ENCODE results near the gene RGSL1. TPM values are rescaled to one million over a fixed set of nuclear protein-coding genes. Genes with fewer than 3 reads are reported as not detected.
A peak's percentile ranks its signal among the peaks of the same experiment; 100 is the strongest.

Gene RGSL1
- polyA plus RNA-seq, 1 donor = not detected

DNA sequence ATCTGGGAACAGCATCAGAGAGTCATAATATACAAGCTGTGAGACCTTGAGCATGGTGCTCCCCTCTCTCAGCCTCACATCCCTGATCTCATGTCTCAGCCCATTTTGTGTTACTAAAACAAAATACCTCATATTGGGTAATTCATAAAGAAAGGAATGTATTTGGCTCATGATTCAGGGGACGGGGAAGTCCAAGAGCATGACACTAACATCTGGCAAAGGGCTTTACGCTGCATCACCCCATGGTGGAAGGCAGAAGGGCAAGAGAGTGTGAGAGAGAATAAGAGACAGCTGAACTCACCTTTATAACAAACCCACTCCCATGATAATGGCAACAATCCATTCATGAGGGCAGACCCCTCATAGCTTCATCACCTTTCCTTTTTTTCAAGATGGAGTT is 102.6 kb downstream of the RGSL1 start:
- DNase-seq = no peak

DNA sequence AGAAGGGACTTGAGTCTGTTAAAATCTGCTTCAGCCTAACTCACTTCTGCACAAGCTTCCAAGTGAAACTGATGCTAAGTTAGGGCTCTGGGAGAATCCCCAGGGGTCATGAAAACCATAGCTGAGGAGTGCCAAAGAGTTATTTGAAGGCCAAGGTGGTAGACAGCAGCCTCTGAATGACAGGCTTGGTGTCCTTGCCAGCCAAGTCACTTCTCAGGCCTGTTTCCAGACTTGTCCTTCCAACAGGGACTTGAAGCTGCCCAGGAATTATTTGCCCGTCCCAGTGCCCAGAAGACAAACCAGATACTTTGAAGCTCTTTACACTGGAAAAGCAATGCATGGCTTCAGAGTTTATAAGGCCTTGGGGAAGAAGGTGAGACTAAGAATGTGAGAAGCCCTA is 105.5 kb downstream of the RGSL1 start:
- no peak for DNase-seq

DNA sequence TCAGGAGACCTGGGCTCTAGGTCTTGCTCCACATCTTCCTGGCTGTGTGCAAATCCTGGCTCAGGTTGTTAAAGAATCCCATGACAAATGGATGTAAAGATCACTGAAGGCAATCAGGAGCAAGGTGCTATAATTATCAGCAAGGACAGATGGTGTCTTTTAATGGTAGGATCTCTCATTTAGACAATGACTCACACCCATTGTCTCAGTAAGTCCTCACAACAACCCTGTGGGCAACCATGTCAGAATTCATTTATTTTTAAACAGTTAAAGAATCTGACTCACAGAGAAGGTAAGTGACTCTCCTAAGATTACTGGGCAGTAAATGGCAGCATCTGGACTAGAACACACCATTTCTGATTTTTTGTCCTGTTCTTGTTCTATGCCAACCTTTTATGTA is 106.3 kb downstream of the RGSL1 start:
- DNase-seq = no peak

DNA sequence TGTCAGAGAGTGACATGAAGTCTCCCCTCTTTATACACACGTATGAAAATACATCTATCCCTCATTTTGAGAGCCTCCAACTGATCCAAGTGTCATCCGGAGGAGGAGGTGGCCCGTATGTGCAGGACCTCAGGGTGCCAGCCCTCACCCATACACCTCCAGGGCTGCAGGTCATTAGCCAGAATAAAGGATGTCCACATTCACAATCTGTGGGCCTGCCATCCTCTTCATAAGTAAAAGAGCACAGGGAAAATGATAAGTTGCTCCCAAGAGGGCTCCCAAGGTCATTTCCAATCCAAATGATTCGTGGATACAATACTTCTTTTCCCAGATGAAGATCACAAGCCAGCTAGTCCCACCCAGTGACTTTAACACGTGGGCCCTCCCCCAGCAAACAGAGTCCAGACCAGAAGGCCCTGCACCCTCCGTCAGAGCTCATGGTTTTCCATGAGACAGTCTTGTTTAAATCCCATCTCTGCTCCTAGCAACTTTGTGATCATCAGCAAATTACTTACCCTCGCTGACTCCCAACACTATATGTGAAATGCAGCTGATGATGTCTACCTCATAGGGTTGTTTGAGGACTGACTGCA is 110.5 kb downstream of the RGSL1 start:
- no peak for DNase-seq

DNA sequence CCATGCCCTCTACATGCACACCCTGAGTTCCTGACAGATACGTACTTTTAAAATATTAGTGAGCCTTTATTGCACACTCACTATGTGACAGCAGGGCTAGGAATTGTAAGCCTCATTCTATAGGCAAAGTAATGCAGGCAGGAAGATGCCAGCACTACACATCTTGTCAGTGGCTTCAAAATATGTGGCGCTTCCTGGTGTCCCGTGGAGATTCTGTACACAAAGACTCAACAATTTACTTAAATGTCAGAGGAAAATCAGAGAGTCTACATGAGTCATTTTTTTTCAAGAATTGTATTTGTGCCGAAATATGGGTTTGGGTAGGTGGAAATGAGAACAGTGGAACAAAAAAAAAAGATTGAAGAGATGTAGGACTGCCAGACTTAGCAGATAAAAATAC is 111.5 kb downstream of the RGSL1 start:
- no peak for DNase-seq

DNA sequence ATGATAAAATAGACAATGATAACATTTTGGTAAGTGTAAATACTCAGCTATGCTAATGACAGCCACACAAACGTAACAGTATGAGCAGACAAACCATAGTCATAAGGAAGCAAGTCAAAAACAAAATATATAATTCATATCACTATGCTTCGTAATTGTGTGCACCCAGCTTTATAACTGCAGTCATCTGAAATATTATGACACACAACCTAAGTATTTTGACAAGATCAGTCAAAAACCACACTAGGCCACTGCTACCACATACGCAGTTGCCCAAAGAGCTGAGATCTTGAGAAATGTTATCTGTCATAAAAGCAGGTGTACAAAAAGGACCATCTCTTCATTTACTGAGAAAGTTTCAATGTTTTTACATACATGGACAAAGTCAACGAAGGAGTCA is 113.1 kb downstream of the RGSL1 start:
- no peak for DNase-seq

DNA sequence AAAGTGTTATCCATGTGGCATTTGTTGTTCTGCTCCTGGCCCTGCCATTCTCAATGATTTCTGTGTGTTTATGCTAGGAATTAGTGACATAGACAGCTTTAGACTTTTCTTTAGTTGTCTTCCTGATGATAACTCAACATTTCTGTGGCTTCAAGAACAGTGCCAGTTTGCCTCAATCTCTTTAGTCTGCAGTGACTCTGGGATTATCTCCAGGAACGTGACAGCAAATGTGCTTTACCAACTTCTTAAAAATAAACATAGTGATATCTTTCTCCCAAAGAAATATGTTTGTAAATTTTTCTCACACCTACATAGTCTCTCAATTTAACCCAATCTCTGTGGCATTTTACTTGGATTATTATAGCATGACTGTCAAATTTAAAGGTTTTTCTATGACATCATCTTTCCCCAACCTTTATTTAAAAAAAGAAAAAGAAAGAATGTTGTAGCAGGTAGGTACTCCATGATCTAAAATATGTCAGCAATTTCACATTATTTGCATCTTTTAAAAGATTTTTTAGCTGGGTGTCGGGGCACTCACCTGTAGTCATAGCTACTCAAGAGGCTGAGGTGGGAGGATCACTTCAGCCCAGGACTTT is 114.6 kb downstream of the RGSL1 start:
- no peak for DNase-seq

DNA sequence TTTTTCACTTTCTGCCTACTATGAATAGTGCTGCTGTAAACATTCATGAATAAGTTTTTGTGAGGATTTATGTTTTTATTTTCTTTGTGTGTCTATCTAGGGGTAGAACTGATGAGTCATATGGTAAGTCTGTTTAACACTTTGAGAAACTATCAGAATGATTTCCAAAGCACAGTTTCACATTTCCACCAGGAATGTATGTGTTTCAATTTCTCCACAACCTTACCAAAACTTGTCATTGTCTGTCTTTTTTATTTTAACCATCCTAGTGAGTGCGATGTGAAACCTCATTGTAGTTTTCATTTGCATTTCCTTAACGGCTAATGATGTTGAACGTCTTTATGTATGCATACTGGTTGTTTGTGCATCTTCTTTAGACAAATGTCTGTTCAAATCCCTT is 115.6 kb downstream of the RGSL1 start:
- no peak for DNase-seq

DNA sequence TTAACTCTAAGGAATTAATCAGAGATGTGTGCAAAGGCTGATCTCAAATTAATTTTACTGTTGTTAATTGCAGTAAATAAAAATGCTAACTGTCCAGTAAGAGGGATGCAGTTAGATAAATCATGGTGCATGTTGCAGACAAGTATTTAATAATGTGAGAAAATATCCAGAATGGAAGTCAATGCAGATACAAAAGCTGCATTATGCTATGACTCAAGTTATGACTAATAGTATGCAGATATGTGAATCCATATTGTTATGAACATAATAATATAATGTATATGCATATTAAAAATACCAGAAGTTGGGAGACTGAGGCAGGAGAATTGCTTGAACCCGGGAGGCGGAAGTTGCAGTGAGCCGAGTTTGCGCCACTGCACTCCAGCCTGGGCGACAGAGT is 117.7 kb downstream of the RGSL1 start:
- DNase-seq = no peak

DNA sequence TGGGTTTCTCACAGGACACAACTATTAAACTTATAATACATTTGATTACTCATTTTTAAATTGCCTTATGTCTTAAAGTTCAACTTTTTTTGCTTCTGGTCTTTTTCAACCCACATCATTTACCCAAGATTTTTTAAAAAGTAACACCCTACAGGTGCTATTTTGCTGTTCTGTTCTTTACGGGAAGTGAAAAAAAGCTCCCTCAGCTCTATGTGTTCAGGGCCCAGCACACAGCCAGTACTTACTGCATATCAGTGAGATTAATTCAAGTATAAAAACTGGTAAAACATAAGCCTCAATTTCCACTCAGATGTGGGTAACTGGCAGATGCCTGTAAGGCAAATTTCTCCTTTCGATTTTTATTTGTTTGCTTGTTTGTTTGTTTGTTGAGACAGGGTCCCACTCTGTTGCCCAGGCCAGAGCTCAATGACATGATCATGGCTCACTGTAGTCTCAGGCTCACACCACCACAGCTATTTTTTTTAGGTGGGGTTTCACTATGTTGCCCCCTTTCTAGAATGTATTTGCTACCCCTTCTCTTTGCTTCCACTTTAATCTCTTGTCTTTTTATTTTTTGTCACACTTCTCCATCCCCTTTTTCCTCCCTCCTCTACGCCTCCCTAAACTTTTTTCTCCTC is 118.8 kb downstream of the RGSL1 start:
- no peak for DNase-seq

DNA sequence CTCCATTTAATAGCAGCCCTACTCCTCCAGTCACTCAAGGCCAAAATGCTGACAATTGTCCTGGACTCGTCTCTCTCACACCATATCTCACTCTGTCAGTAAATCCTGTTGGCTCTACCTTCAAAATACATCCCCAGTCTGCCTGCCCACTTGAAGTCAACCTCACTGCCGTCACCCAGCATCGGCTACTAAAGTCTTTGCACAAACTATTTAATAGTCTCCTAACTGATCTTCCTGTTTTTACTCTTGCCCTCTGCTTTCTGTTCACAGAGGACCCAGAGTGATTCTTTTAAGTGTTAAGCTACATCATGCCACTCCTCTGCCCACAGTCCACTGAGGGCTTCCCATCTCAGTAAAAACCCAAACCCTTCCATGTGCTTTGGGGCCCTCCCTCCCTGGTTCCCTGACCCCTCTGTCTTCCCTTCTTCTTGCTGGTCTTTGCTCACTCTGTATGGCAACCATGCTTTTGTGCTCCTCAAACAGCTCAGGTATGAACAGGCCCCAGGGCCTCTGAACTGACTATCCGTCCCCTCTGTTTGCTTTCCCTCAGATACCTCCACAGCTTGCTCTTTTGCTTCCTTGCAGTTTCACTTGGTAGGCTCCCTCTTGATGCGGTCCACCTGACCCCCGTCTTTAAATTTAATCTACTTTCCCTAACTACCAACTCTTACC is 120.1 kb downstream of the RGSL1 start:
- no peak for DNase-seq

DNA sequence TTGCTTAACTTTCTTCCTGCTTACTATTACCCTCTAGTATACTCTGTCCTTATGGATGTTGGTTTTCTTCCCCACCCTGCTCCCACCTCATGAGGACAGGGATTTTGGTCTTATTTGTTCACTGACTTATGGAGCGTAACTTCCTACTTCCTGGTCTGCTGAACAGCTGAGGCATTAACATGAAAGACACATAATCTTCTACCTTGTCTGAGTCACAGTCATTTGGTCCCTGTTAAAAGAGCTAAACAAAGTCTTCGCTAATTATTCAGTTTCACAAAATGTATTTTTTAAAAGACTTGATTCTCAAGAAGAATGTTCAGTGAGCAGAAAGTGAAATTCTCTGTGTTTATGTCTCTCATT is 120.6 kb downstream of the RGSL1 start:
- no peak for DNase-seq

DNA sequence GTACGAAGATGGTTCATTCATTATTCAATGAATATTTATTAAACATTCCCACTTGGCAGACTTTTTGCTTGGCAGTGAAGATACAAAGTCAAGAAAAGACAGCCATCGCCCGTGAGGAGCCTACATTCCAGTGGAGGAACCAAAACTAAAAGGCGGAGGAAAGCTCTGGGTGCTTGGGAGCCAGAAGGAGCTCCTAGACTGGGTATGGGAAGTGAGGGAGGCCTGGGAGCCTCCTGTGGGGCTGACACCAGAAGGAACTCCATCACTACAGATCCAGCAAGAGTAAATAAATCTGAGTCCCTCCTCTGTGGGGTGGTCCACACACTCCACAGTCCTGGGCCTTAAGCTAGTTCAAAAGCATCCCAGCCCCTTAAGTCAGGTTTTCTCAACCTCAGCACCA is 124.2 kb downstream of the RGSL1 start:
- no peak for DNase-seq

DNA sequence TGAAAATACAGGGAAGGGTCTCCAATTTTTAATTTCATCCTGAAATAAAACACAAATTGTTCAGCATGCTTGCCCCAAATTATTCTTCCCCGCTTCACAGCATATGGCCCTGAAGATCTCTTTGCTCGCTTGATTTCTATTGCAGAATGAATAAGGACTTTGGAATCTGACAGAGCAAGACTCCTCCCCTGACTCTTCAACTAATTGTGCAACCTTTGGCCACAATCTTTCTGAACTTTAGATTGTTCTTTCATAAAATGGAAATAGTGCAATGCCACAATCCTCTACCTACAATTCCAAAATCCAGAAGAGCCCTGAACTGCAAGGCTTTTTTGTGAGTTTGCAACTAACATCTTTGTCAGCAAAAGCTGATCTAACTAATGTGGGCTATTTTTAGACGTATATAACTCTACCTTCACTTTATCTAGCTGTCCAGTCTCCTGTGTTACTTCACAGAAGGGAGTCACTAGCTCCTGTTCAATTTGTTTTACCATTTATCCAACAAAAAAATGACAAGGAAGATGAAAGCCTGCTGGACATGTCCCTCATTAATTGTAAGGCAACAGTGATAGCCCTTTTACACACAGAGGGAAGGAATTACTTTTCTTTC is 125.7 kb downstream of the RGSL1 start:
- no peak for DNase-seq

DNA sequence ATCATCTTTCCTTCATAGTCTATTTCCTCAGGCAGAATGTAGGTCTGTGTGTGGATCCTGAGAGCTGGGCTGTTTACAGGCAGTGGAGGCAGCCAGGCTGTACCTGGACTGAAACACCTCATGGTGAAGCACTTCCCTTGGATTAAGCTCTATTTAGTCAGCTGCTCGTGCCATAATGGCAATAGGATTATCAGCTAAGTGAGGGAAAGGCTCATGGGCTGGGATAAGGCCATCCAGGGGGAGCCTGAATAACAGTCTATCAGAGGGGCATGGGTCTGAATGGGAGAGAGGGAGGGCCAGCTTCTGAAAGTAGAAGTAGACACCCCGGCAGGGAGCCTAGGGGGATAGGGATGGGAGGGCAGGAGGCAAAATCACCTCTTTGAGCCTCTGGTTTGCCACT is 130.8 kb downstream of the RGSL1 start:
- no peak for DNase-seq

DNA sequence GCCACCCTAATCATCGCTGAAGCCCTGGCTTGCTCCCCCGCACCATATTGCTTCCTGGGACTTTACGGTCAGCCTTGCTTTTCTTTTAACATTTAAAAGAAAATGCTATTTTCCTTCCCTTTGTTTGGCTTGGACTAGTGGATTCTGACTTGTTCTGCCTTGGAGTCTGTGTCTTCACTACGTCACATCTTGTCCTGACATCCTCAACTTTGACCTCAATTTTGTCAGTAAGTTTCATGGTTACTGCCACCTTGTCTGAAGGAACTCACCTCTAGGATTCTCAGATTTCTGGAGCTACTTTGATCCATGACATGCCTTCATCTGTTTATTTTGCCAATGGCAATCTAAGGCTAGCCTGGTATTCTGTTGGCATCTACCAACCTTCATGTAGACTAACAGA is 134.8 kb downstream of the RGSL1 start:
- DNase-seq = no peak

DNA sequence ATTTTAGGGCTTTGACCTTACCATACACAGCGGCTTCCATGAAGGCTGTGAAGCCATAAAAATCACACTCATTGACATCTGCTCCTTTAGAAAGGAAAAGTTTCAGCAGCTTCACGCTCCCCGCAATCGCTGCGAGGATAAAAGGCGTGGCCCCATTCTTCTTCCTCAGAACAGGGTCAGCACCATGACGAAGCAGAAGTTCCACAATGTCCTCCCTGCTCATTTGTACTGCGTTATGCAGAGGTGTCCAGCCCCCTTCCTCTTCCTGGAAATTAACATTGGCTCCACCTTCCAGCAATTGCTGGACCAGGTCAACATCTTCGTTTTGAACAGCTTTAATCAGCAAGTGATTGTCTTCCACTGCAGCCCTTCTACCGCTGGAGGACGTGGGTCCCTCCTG is 136.4 kb downstream of the RGSL1 start:
- no peak for DNase-seq

DNA sequence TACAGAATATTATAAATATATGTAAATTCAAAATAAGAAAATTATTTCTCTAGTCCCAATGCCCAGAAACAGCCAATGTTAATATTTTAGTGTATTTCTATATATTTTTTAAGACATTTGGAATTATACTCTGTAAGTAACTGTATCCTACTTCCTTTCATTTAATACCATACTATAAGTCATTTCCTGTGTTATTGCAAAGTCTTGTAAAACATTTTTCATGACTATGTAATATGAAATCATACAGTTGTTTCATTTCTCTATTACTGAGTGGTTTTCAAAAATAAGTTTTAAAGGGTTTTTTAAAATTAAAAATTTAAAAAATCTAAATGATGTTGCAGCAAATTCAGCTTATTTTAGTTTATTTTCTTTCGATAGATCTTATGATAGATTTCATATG is 137.1 kb downstream of the RGSL1 start:
- DNase-seq = no peak

DNA sequence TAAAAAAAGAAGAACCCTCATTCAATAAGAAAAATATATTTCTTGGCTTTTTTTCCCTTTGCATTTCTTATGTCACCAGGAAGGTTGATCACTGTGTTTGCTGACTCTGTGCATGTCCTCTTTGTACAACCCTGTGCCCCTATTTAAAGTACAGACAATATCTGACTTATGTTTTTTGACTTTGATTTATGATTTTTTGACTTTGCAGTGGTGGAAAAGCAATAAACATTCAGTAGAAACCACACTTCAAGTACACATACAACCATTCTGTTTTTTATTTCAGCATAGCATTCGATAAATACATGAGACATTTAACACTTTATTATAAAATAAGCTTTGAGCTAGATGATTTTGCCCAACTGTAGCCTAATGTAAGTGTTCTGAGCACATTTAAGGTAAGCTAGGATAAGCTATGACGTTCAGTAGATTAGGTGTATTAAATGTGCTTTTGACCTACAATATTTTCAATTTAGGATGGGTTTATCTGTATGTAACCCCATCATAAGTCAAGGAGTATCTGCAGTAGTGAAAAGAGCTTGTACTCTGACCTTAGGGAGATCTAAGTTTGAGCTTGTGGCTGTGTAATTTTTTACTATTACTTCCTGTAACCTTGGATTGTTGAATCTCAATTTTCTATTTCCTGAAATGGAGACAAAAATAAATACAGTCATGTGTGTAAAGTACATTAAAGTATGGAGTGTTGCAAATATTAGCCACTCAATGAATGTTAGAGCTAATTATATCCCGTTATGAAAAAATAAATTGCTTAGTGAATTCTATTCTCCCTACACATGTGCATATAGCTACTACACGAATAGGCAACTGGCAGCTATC is 137.9 kb downstream of the RGSL1 start:
- no peak for DNase-seq

DNA sequence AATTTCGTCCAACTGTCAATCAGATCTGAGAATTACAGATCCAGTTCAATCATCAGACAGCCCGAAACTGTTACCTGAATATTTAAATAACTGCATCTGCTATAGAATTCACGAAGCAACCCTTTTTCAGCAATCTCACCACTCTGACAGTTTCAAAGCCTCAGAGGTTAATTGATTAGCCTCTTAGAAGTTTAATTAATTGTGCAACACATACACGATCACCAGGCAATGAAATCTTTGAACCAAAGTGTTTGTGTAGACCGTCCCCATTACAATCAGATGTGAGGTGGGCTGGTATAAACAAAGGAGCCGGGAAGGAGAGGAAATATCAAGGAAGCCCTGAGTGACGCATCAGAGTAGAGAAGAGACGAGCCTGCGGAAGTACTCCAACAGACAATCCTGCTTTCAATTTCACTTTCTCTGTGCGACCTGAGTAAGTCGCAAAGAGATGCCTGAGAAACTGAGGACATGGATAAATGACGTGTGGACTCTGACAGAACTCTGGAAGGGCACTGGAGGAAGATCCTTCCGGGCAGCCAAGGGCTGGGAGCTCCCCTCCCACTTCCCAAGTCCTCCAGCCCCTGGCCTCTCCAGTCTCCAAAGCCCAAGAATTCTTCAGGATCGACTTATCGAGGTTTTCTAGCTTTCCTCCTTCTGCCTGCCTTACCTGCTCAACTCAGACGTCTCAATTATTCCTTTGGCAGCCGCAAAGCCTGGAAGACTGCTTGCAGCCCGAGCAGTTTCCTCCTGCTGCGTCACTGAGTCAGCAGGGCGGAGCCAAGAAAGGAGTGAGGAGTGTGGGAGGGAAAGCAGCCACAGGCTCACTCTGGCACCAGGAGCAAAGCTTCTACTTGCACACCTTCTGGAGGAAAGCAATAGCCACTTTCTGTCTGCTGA is 138.8 kb downstream of the RGSL1 start, which contains the start of gene RNASEL:
RNASEL (minus strand) TSS at position 757 of the 897 bp plus-strand sequence. CDS start 2,450 bp downstream, outside the sequence.
- peak; percentile 82 for DNase-seq

DNA sequence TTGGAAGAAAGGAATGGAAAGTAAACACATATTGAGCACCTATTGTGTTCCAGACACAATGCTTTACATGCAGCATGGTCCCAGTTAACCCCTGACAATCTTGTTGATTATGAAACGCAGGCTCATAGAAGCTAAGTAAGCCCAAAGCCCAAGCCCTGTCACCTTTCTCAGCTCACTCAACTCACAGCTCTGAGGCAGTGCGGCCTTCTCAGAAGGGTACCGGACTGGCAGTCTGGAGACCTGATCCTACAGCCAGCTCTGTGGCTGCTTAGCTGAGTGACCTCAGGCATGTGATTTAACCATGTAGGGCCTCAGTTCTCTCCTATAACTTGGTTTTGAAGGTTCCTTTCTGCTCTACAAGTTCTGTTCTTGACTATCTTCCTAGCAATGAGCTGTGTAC is 139.6 kb downstream of the RGSL1 start:
- DNase-seq = no peak
